HG02763 (cell line): ENCODE data around the gene OR52E6.

Experiments used
- ATAC-seq: cut with Tn5 transposase; IDR thresholded peaks from one replicate; pipeline ENCODE4 v1.9.1; 2021; ENCODE audit warnings: mild to moderate bottlenecking, moderate library complexity; ENCODE audit not compliant: unreplicated experiment

Gene OR52E6

GRCh38 chr11:5841797-5842196, at the start of gene OR52E6:
Gene OR52E6 (minus strand): TSS chr11:5841897. CDS start chr11:5841897, 0 bp downstream.
- no peak for ATAC-seq

DNA sequence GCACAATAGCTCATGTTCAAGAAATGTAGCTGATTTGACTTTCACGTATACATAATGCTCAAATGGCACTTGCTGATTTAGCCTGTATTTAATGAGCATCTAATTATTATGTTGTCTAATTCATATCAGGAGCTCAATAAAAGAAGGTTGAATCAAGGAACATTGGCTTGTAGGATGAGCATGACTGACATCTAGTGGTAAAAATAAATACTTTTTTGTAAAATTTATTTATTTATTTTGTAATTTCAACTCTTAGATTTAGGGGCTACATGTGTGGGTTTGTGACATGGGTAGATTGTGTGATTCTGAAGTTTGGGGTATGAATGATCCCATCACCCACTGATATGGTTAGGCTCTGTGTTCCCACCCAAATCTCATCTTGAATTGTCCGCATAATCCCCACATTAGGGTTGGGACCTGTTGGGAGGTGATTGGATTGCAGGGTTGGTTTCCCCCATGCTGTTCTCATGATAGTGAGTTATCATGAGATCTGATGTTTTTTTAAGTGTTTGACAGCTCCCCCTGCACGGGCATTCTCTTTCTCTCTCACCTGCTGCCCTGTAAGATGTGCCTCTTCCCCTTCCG, 49.6 kb upstream of the OR52E6 start:
- no peak for ATAC-seq

GRCh38 chr11:5887661-5888060, 46.0 kb upstream of the OR52E6 start:
- no peak for ATAC-seq

DNA sequence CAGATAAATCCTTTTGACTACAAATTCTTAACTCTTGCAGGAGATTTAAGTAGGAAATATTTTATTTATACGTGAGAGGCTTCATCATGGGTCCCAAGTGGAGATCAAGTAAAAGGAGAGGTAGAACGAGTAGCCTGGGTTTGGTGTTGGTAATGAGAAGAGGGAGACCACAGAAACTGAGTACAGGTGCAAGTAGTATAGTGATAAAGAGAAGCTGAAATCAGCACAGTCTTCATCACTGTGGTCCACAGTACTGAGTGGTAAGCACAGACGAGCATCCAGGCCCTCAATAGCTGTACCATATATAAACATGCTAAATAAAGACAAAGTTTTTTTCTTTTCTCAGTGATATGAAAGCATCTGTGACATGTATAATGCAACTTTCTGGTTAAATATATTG, 45.5 kb upstream of the OR52E6 start:
- ATAC-seq = no peak

- no peak for ATAC-seq
These were observed 40.1 kb upstream of the OR52E6 start for GRCh38 chr11:5881756-5882155.

DNA sequence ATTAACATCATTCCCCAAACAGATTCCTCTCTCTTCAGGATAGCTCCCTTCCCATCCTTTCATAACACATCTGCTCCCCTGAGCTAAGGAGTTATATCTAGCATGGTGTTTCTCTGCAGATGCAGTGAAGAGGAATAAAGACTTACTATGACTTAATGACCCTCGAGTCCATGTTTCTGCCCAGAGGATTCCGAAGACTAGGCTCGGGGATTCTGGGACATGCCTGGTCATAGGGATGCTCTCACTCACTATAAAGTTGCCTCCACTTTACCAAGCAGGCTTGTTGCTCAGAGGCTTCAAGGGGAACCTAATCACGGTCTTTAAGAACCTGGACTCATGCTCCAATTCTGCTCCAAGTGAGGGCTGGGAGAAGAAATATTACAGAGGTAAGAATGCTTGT, 38.6 kb upstream of the OR52E6 start, which contains the start of gene OR52E4:
Gene OR52E4, plus strand, starts transcription at position 301 of the 400 bp plus-strand sequence. CDS start 3,664 bp downstream, outside the sequence.
- no peak for ATAC-seq

DNA sequence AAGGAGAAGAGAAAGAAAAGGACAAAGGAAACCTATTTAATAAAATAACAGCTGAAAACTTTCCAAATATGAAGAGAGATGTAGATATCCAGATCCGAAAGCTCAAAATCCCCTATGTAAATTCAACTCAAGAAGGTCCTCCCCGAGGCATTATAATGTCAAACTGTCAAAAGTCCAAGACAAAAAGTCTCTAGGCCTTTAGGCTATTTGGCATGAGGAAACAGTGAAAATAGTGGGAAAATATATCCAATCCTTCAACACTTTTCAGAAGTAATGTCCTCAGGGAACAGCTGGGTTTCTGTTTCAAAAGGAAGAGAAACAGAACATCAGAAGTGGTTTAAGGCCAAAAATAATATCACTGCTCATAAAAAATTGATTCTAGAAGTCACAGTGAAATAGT, 36.9 kb upstream of the OR52E6 start:
- ATAC-seq = no peak

DNA sequence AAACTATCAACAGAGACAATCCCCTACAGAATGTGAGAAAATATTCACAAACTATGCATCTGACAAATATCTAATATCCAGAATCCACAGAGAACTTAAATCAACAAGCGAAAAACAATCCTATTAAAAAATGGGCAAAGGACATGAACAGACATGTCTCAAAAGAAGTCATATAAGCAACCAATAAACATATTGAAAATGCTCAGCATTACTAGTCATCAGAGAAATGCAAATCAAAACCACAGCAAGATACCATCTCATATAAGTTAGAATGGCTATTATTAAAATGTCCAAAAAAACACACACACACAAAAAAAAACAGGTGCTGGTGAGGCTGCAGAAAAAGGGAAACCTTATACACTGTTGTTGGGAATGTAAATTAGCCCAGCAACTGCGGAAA, 24.1 kb upstream of the OR52E6 start:
- ATAC-seq = no peak

DNA sequence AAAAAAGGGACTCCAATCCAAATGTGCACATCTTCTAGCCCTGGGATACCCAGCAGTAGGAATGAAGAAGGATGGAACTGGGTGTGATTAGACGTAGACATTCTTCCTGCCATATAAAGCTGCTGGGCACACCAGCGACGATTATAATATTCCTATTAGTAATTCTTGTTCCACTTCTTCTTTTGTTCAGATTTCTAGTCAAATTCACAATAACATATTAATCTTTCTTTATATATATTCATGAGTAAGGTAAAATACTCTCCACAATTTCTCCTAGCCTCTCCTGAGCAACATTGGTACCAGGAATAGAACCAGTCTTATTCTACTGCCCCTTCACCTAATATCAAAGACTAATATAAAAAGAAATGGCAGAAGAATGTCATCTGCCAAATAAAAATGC, 15.9 kb upstream of the OR52E6 start, which contains the start of gene OR52E8:
Gene OR52E8, minus strand, starts transcription at position 101 of the 400 bp plus-strand sequence. Its CDS starts 0 bp downstream, at position 101.
- no peak for ATAC-seq

GRCh38 chr11:5851002-5851401, 9.3 kb upstream of the OR52E6 start:
- ATAC-seq = no peak

GRCh38 chr11:5847711-5848110, 6.0 kb upstream of the OR52E6 start:
- no peak for ATAC-seq

DNA sequence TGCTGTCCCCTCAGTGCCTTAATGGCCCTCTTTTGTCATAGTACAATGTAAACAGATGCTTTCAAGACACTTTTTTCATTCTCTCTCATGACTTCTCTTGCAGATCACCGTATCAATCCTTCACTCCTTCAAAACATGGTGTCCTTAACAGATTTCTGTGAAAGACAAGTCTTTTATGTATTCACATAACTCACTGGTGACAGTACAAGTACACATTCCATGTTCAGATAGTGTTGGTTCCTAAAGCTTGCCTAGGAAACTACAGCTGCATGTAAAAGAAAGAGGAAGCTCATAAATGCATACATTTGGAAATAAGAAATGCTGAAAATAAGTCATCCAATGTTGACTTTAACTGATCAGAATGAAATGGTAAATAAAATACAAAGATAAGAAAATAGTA, 5.0 kb upstream of the OR52E6 start:
- no peak for ATAC-seq

DNA sequence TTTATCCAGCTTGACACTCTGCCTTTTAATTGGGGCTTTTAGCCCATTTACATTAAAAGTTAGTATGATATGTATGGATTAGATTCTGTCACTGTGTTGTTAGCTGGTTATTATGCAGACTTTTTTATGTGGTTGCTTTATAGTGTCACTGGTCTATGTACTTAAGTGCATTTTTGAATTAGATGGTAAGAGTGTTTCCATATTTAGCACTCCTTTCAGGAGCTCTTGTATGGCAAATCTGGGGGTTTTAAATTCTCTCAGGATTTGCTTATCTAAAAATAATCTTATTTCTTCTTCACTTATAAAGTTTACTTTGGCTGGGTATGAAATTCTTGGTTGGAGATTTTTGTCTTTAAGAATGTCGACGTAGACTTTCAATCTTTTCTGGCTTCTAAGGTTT, 4.0 kb downstream of the OR52E6 start:
- no peak for ATAC-seq

GRCh38 chr11:5833446-5833845, 8.3 kb downstream of the OR52E6 start:
- no peak for ATAC-seq

- ATAC-seq = no peak
These were observed 10.4 kb downstream of the OR52E6 start for GRCh38 chr11:5831196-5831829.

- no peak for ATAC-seq
These were observed 23.3 kb downstream of the OR52E6 start for GRCh38 chr11:5818245-5818886.

GRCh38 chr11:5815534-5815933, 26.2 kb downstream of the OR52E6 start:
- no peak for ATAC-seq

- no peak for ATAC-seq
These were observed 31.5 kb downstream of the OR52E6 start for GRCh38 chr11:5809905-5810795.

DNA sequence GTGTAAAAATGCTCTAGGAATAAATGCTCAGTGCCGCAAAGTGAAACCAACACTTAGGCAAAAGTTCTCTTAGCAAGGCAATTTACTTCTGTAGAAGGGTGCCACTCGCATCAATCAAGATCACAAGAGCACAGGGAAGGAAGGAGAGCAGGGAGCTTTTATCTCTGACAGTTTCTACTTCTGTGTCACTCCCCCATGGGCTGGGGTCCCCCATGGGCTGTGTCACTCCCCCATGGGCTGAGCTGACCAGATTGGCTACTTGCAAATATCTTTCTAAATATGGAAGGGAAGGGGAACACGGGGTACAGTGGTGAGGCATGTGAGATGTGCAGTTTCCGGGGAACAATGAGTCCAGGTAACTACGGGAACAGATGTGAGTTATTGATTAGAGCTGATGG, 32.6 kb downstream of the OR52E6 start:
- peak; percentile 39 for ATAC-seq

DNA sequence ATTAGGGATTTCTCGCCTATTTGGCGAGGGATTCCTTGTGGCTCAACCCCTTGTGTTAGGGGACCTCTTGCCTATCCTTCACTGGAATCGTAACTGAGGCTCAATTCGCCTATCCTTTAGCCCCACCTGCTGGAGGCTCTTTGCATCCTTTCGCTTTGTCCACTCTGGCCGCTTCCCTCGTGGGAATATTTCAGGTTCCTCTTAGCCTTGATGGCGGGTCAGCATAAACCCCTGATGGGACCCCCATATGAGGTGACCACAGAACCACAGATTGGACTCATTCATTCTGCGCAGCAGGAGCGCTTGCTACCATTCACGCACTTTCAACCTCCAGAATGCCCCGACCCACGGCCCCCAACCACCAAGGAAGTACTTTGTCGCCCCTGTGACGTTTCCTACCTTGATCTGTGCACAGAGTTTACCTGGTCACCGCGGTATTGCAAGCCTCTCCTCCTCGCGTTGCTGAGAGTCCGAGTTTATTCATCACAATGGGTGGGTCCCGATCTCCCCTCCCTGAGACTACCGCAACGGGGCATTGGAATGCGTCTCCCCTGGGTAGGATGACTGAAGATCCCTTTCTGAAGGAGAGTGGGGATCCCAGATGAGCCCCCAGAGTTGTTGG, 33.1 kb downstream of the OR52E6 start, which contains the start of gene OR52N2:
Gene OR52N2, plus strand, starts transcription at position 425 of the 622 bp plus-strand sequence. CDS start 11,412 bp downstream, outside the sequence.
- ATAC-seq = peak; percentile 91

DNA sequence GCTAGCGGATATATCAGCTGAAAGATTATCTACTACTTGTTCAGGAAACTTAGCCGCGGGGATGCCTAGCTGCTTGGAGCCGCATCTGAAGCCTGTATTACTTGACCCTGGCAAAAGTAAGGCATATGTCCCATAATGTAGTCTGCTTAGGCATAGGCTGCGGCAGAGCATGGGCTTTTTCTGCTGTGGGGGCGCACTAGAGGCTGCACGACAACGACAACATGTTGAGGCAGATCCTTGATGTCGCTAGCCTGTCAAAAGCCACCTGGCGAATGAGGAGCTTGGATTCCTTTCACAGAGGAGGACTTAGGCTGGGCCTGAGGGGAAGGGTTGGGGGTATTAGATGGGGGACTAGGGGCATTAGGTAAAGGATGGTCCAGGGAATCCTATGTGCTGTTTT, 34.1 kb downstream of the OR52E6 start:
- ATAC-seq = no peak
